Liver (tissue), 9 donors: Measurements from ENCODE around the gene PAWR. TPM values are rescaled to one million over a fixed set of nuclear protein-coding genes. Genes with fewer than 3 reads are reported as not detected.

Experiments used
- DNase-seq: peaks from one replicate; pipeline ENCODE4 v3.0.0-alpha.2; 2017; ENCODE audit warnings: low spot score
- H3K27ac ChIP-seq, 2 donors: one replicate each; pipeline ENCODE4 v1.7.0; 2013; ENCODE audit warnings: inconsistent platforms in 2 of 2, low read length in 2 of 2, control low read depth in 1 of 2, low read depth in 1 of 2, mild to moderate bottlenecking in 1 of 2
- H3K27me3 ChIP-seq, 4 donors: one replicate each; pipeline versions ENCODE4 v1.6.1 to v1.7.0; 2013; ENCODE audit warnings: low read length in 3 of 4, inconsistent platforms in 1 of 4, mild to moderate bottlenecking in 1 of 4, moderate library complexity in 1 of 4; ENCODE audit not compliant: control insufficient read depth in 4 of 4, insufficient read depth in 4 of 4
- H3K36me3 ChIP-seq, 4 donors: one replicate each; pipeline versions ENCODE4 v1.6.1 to v1.7.0; 2013; ENCODE audit warnings: low read length in 3 of 4, mild to moderate bottlenecking in 3 of 4, low read depth in 1 of 4, moderate library complexity in 1 of 4; ENCODE audit not compliant: control insufficient read depth in 4 of 4, insufficient read depth in 3 of 4
- H3K4me1 ChIP-seq, 4 donors: one replicate each; pipeline versions ENCODE4 v1.6.1 to v1.7.0; 2013; ENCODE audit warnings: low read length in 3 of 4, mild to moderate bottlenecking in 3 of 4, moderate library complexity in 1 of 4; ENCODE audit not compliant: control insufficient read depth in 4 of 4, insufficient read depth in 4 of 4
- H3K4me3 ChIP-seq, 3 donors: one replicate each; pipeline versions ENCODE4 v1.6.1 to v1.7.0; 2013; ENCODE audit warnings: low read length in 3 of 3, control low read depth in 1 of 3, low read depth in 1 of 3, mild to moderate bottlenecking in 1 of 3
- H3K9ac ChIP-seq, 2 donors: one replicate each; pipeline ENCODE4 v1.7.0; 2013; ENCODE audit warnings: low read length in 2 of 2, mild to moderate bottlenecking in 2 of 2, moderate library complexity in 2 of 2, control low read depth in 1 of 2, low read depth in 1 of 2
- H3K9me3 ChIP-seq, 4 donors: one replicate each; pipeline versions ENCODE4 v1.6.1 to v1.7.0; 2013; ENCODE audit warnings: low read length in 3 of 4; ENCODE audit not compliant: control insufficient read depth in 4 of 4
- CTCF ChIP-seq: fragments of 150-350 bp; IDR thresholded peaks from 2 replicates; pipeline ENCODE4 v1.5.1; 2017; ENCODE audit warnings: improper control_type of control experiment, low read depth, low read length; ENCODE audit not compliant: missing input control
- EGR1 ChIP-seq, 2 donors: IDR thresholded peaks; 2 replicates each; pipeline ENCODE4 v1.6.1; 2016 to 2018; ENCODE audit warnings: antibody characterized with exemption in 2 of 2, low read depth in 2 of 2
- FOXA1 ChIP-seq: IDR thresholded peaks from 2 replicates; pipeline ENCODE4 v1.6.1; 2016; ENCODE audit warnings: antibody characterized with exemption
- FOXA2 ChIP-seq: IDR thresholded peaks from 2 replicates; pipeline ENCODE4 v1.6.1; 2016; ENCODE audit warnings: antibody characterized with exemption
- GABPA ChIP-seq, 2 donors: IDR thresholded peaks in 1 of 2; conservative IDR thresholded peaks in 1 of 2; 2 replicates each; pipeline ENCODE4 v1.6.1; 2016; ENCODE audit warnings: antibody characterized with exemption in 2 of 2, mild to moderate bottlenecking in 1 of 2, moderate library complexity in 1 of 2
- HNF4A ChIP-seq, 2 donors: conservative IDR thresholded peaks; 2 replicates each; pipeline ENCODE4 v1.6.1; 2016; ENCODE audit warnings: antibody characterized with exemption in 2 of 2, mild to moderate bottlenecking in 2 of 2
- HNF4G ChIP-seq: IDR thresholded peaks from 2 replicates; pipeline ENCODE4 v1.6.1; 2016; ENCODE audit warnings: antibody characterized with exemption
- JUND ChIP-seq, 2 donors: IDR thresholded peaks; 2 replicates each; pipeline ENCODE4 v1.6.1; 2016; ENCODE audit warnings: antibody characterized with exemption in 2 of 2
- RAD21 ChIP-seq, 2 donors: IDR thresholded peaks; 2 replicates each; pipeline ENCODE4 v1.6.1; 2016; ENCODE audit warnings: antibody characterized with exemption in 2 of 2, mild to moderate bottlenecking in 2 of 2
- RXRA ChIP-seq, 2 donors: IDR thresholded peaks; 2 replicates each; pipeline ENCODE4 v1.6.1; 2017 to 2018; ENCODE audit warnings: antibody characterized with exemption in 2 of 2, mild to moderate bottlenecking in 1 of 2
- SP1 ChIP-seq: IDR thresholded peaks from 2 replicates; pipeline ENCODE4 v1.6.1; 2018; ENCODE audit warnings: antibody characterized with exemption, mild to moderate bottlenecking
- TAF1 ChIP-seq: conservative IDR thresholded peaks from 2 replicates; pipeline ENCODE4 v1.6.1; 2016; ENCODE audit warnings: antibody characterized with exemption, mild to moderate bottlenecking
- YY1 ChIP-seq: IDR thresholded peaks from 2 replicates; pipeline ENCODE4 v1.6.1; 2016; ENCODE audit warnings: antibody characterized with exemption, mild to moderate bottlenecking
- WGBS: extraction: QIAGEN DNeasy Blood & Tissue Kit; methylation state at CpG from one replicate; pipeline ENCODE4 v1.1.7; 2013; 5-methylcytosine and 5-hydroxymethylcytosine counted together
- polyA plus RNA-seq, 2 donors: library from polyadenylated mRNA; stranded (reverse) in 1 of 2; unstranded in 1 of 2; fragments of 200-250 nt in 1 of 2; fragments of >200 nt in 1 of 2; fragmentation: Nextera tagmentation in 1 of 2; extraction: Ambion mirVana in 1 of 2; gene quantifications; one replicate each; pipeline versions ENCODE4 v1.2.1 to v1.2.3, GENCODE V29; 2013 to 2015
- total RNA-seq, 2 donors: library from RNA; depleted of rRNA; stranded (reverse); fragments of >200 nt; gene quantifications; one replicate each; pipeline ENCODE4 v1.2.3, GENCODE V29; 2014
- TF ChIP-seq, protein P1 (sequence below): IDR thresholded peaks from 2 replicates; pipeline ENCODE4 v1.6.1; 2016; ENCODE audit warnings: antibody characterized with exemption
- TF ChIP-seq, protein P2 (sequence below): IDR thresholded peaks from 2 replicates; pipeline ENCODE4 v1.6.1; 2016; ENCODE audit warnings: antibody characterized with exemption, mild to moderate bottlenecking
- donor health status: healthy.
- donor health status: healthy.
- donor health status: healthy.
- donor health status: healthy.
- donor health status: healthy.

The PAWR gene
- total and polyA plus RNA-seq, 4 donors, result 6.1 to 24.1 (median 9.9) TPM

- TF ChIP-seq, protein P1, sequence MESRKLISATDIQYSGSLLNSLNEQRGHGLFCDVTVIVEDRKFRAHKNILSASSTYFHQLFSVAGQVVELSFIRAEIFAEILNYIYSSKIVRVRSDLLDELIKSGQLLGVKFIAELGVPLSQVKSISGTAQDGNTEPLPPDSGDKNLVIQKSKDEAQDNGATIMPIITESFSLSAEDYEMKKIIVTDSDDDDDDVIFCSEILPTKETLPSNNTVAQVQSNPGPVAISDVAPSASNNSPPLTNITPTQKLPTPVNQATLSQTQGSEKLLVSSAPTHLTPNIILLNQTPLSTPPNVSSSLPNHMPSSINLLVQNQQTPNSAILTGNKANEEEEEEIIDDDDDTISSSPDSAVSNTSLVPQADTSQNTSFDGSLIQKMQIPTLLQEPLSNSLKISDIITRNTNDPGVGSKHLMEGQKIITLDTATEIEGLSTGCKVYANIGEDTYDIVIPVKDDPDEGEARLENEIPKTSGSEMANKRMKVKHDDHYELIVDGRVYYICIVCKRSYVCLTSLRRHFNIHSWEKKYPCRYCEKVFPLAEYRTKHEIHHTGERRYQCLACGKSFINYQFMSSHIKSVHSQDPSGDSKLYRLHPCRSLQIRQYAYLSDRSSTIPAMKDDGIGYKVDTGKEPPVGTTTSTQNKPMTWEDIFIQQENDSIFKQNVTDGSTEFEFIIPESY, result no peak
- TF ChIP-seq SP1, result no peak
- no peak for TF ChIP-seq FOXA2
- TF ChIP-seq, protein P2, sequence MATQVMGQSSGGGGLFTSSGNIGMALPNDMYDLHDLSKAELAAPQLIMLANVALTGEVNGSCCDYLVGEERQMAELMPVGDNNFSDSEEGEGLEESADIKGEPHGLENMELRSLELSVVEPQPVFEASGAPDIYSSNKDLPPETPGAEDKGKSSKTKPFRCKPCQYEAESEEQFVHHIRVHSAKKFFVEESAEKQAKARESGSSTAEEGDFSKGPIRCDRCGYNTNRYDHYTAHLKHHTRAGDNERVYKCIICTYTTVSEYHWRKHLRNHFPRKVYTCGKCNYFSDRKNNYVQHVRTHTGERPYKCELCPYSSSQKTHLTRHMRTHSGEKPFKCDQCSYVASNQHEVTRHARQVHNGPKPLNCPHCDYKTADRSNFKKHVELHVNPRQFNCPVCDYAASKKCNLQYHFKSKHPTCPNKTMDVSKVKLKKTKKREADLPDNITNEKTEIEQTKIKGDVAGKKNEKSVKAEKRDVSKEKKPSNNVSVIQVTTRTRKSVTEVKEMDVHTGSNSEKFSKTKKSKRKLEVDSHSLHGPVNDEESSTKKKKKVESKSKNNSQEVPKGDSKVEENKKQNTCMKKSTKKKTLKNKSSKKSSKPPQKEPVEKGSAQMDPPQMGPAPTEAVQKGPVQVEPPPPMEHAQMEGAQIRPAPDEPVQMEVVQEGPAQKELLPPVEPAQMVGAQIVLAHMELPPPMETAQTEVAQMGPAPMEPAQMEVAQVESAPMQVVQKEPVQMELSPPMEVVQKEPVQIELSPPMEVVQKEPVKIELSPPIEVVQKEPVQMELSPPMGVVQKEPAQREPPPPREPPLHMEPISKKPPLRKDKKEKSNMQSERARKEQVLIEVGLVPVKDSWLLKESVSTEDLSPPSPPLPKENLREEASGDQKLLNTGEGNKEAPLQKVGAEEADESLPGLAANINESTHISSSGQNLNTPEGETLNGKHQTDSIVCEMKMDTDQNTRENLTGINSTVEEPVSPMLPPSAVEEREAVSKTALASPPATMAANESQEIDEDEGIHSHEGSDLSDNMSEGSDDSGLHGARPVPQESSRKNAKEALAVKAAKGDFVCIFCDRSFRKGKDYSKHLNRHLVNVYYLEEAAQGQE, result no peak
- no peak for TF ChIP-seq TAF1
- no peak for TF ChIP-seq FOXA1
- Histone ChIP-seq H3K9ac (no peak overlapping the region), H3K27ac (no peak overlapping the region), H3K9me3 (no peaks in the 10 kb centered on the region), H3K27me3 (no peaks in the 10 kb centered on the region), H3K4me3 (no peak overlapping the region), H3K4me1 (peaks cover 0 to 1% (median 0%) of the 10 kb centered on the region in 4 donors), H3K36me3 (peaks cover 0 to 2% (median 0%) of the 10 kb centered on the region in 4 donors)
- no peak for DNase-seq
- WGBS, result 80% methylated on average over 2 of the region's 2 CpGs
These were observed 88.9 kb downstream of the PAWR start for GRCh38 chr12:79601908-79602307.

GRCh38 chr12:79597910-79598309 lies 92.9 kb downstream of the PAWR start:
- Histone ChIP-seq H3K9me3 (no peaks in the 10 kb centered on the region), H3K36me3 (no peaks in the 10 kb centered on the region), H3K27ac (no peak overlapping the region), H3K9ac (no peak overlapping the region), H3K4me1 (peaks cover 0 to 5% (median 0%) of the 10 kb centered on the region in 4 donors), H3K4me3 (no peak overlapping the region), H3K27me3 (no peaks in the 10 kb centered on the region)
- TF ChIP-seq, protein P1, result no peak
- TF ChIP-seq RXRA (IDR thresholded peaks at IDR 0.05) (no peak), HNF4G (no peak), EGR1 (IDR thresholded peaks at IDR 0.05; ENCODE audit: low read depth in 2 of 2) (no peak), HNF4A (conservative IDR thresholded peaks at IDR 0.05) (no peak), GABPA (IDR thresholded peaks at IDR 0.05 in 1 of 2, conservative IDR thresholded peaks at IDR 0.05 in 1 of 2) (no peak), YY1 (no peak), CTCF (no peak), FOXA2 (no peak), FOXA1 (no peak), JUND (IDR thresholded peaks at IDR 0.05) (no peak), RAD21 (IDR thresholded peaks at IDR 0.05) (no peak)
- TF ChIP-seq, protein P2, result no peak
- 88% methylated on average over 3 of the region's 3 CpGs for WGBS
- DNase-seq, result no peak
